Right hindlimb (tissue), 1 donor: ENCODE data around the gene ADGRB2.
"Not testable (repeated sequence)": the region's sequence is repeated elsewhere in the genome, so short reads cannot be mapped to it uniquely, and the experiment has no call there.

Experiments used
- DNase-seq: peaks from one replicate; pipeline ENCODE4 v3.0.0-alpha.2; 2018

ADGRB2 gene

GRCh38 chr1:31725777-31726535, 38.2 kb downstream of the ADGRB2 start:
- no peak for DNase-seq

GRCh38 chr1:31725134-31725533, 39.0 kb downstream of the ADGRB2 start:
- DNase-seq, result no peak

GRCh38 chr1:31723828-31724359, 40.2 kb downstream of the ADGRB2 start:
- peak; percentile 76 for DNase-seq

GRCh38 chr1:31718327-31718897, 45.7 kb downstream of the ADGRB2 start:
- no peak for DNase-seq

GRCh38 chr1:31717341-31717740, 46.8 kb downstream of the ADGRB2 start:
- DNase-seq, result no peak

- DNase-seq, result no peak
Measured at GRCh38 chr1:31715873-31716220, 48.3 kb downstream of the ADGRB2 start.

- DNase-seq, result peak; percentile 98
Measured at GRCh38 chr1:31715087-31715872, 48.9 kb downstream of the ADGRB2 start.

GRCh38 chr1:31714442-31715086, 49.6 kb downstream of the ADGRB2 start:
- DNase-seq, result no peak

GRCh38 chr1:31712630-31713029, 51.5 kb downstream of the ADGRB2 start:
- DNase-seq, result peak; percentile 76

- DNase-seq, result no peak
Measured at GRCh38 chr1:31712068-31712467, 52.1 kb downstream of the ADGRB2 start.

GRCh38 chr1:31708324-31708723, 55.8 kb downstream of the ADGRB2 start:
- no peak for DNase-seq

GRCh38 chr1:31707711-31708110, 56.4 kb downstream of the ADGRB2 start:
- no peak for DNase-seq

- DNase-seq, result not testable (repeated sequence)
Measured at GRCh38 chr1:31707059-31707600, 57.0 kb downstream of the ADGRB2 start.

- no peak for DNase-seq
Measured at GRCh38 chr1:31706384-31707058, 57.6 kb downstream of the ADGRB2 start.

- peak; percentile 87 for DNase-seq
Measured at GRCh38 chr1:31705080-31705866, 58.9 kb downstream of the ADGRB2 start.

GRCh38 chr1:31704271-31705079, 59.7 kb downstream of the ADGRB2 start:
- DNase-seq, result no peak

- peak; percentile 96 for DNase-seq
Measured at GRCh38 chr1:31703431-31704270, 60.5 kb downstream of the ADGRB2 start, which contains the start of gene COL16A1. Gene COL16A1 (minus strand): TSS chr1:31704017. CDS start chr1:31702193, 1,824 bp downstream.

- no peak for DNase-seq
Measured at GRCh38 chr1:31702836-31703404, 61.2 kb downstream of the ADGRB2 start.
